DOHH2 (cell line): ENCODE data around the gene ALG5.

Source experiments
- H3F3A ChIP-seq: fragments of 200-600 bp; sonication (generic), shearing (Covaris generic); 2 replicates; pipeline ENCODE4 v1.6.0; 2016; ENCODE audit warnings: antibody characterized with exemption, mild to moderate bottlenecking; ENCODE audit not compliant: control insufficient read depth, insufficient read depth
- H3K27ac ChIP-seq: fragments of 200-600 bp; sonication (generic); 2 replicates; pipeline ENCODE4 v1.5.1; 2014; ENCODE audit warnings: low read depth, mild to moderate bottlenecking, low read length, moderate library complexity
- H3K27me3 ChIP-seq: fragments of 200-600 bp; sonication (generic); 2 replicates; pipeline ENCODE4 v1.6.1; 2014; ENCODE audit warnings: mild to moderate bottlenecking, low read length, mixed read lengths; ENCODE audit not compliant: control insufficient read depth
- H3K36me3 ChIP-seq: fragments of 200-600 bp; sonication (generic); 2 replicates; pipeline ENCODE4 v1.6.1; 2014; ENCODE audit warnings: mild to moderate bottlenecking, low read length, moderate library complexity, mixed read lengths; ENCODE audit not compliant: control insufficient read depth
- H3K4me1 ChIP-seq: fragments of 200-600 bp; sonication (generic); 2 replicates; pipeline ENCODE4 v1.6.1; 2014; ENCODE audit warnings: mild to moderate bottlenecking, low read length, mixed read lengths; ENCODE audit not compliant: control insufficient read depth
- H3K4me2 ChIP-seq: fragments of 200-600 bp; sonication (generic); 2 replicates; pipeline ENCODE4 v1.6.0; 2014; ENCODE audit warnings: mild to moderate bottlenecking, low read length, moderate library complexity
- H3K4me3 ChIP-seq: fragments of 200-600 bp; sonication (generic); 2 replicates; pipeline ENCODE4 v1.5.1; 2014; ENCODE audit warnings: mild to moderate bottlenecking, low read length, mixed read lengths
- H3K79me2 ChIP-seq: fragments of 200-600 bp; sonication (generic); 2 replicates; pipeline ENCODE4 v1.6.1; 2014; ENCODE audit warnings: mild to moderate bottlenecking, low read length, mixed read lengths; ENCODE audit not compliant: control insufficient read depth
- H3K9me2 ChIP-seq: fragments of 200-600 bp; sonication (generic); replicated peaks from 2 replicates; pipeline ENCODE4 v1.6.1; 2014; ENCODE audit warnings: mild to moderate bottlenecking, low read length, mixed read lengths; ENCODE audit not compliant: control insufficient read depth
- H3K9me3 ChIP-seq: fragments of 200-600 bp; sonication (generic); 2 replicates; pipeline ENCODE4 v1.6.1; 2014; ENCODE audit warnings: antibody characterized with exemption, low read length, mixed read lengths; ENCODE audit not compliant: control insufficient read depth, insufficient read depth
- H4K20me1 ChIP-seq: fragments of 200-600 bp; sonication (generic); 2 replicates; pipeline ENCODE4 v1.6.0; 2014; ENCODE audit warnings: low read depth, mild to moderate bottlenecking, antibody characterized with exemption, low read length, moderate library complexity; ENCODE audit not compliant: control insufficient read depth, insufficient read depth
- EZH2phosphoT487 ChIP-seq: fragments of 200-600 bp; sonication (generic); IDR thresholded peaks from 2 replicates; pipeline ENCODE4 v1.6.1; 2017; ENCODE audit warnings: borderline replicate concordance, mild to moderate bottlenecking, antibody characterized with exemption, low read length, moderate library complexity, mixed read lengths
- TF ChIP-seq, protein P1 (sequence below): fragments of 200-600 bp; sonication (generic); IDR thresholded peaks from one replicate; pipeline ENCODE4 v1.5.1; 2014; ENCODE audit warnings: antibody characterized with exemption, mild to moderate bottlenecking, low read depth, low read length; ENCODE audit not compliant: poor library complexity, severe bottlenecking

Gene ALG5

DNA sequence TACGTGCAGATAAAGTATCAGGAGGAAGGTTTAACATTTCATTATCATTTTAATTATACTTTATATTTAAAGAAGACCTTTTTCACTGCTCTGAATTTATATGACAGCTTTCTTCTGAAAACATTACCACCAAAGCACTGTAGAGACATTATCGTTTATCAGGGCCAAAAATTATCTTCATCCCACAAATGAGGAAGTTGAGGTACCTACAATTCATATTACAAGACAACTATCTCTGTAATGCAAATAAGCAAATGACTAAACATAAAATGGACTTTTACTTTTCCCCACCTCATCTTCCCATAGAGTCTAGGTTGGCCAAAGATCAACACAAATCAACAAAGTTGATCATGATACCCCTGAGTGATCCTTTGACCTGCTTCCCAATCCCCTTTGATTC, 48.2 kb downstream of the ALG5 start:
- Histone ChIP-seq H4K20me1 (no peaks in the 10 kb centered on the region), H3K79me2 (no peaks in the 10 kb centered on the region), H3K9me3 (no peaks in the 10 kb centered on the region), H3K4me3 (no peak overlapping the region), H3K36me3 (peaks cover 50% of the 10 kb centered on the region), H3K27ac (no peak overlapping the region), H3K4me1 (peaks cover 11% of the 10 kb centered on the region; the same call in 1 of the 2 replicates), H3F3A (no peaks in the 10 kb centered on the region), H3K4me2 (no peak overlapping the region), H3K27me3 (no peaks in the 10 kb centered on the region), H3K9me2 (no peaks in the 10 kb centered on the region)
- TF ChIP-seq, protein P1, sequence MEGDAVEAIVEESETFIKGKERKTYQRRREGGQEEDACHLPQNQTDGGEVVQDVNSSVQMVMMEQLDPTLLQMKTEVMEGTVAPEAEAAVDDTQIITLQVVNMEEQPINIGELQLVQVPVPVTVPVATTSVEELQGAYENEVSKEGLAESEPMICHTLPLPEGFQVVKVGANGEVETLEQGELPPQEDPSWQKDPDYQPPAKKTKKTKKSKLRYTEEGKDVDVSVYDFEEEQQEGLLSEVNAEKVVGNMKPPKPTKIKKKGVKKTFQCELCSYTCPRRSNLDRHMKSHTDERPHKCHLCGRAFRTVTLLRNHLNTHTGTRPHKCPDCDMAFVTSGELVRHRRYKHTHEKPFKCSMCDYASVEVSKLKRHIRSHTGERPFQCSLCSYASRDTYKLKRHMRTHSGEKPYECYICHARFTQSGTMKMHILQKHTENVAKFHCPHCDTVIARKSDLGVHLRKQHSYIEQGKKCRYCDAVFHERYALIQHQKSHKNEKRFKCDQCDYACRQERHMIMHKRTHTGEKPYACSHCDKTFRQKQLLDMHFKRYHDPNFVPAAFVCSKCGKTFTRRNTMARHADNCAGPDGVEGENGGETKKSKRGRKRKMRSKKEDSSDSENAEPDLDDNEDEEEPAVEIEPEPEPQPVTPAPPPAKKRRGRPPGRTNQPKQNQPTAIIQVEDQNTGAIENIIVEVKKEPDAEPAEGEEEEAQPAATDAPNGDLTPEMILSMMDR = no peak
- no peak for TF ChIP-seq EZH2phosphoT487

DNA sequence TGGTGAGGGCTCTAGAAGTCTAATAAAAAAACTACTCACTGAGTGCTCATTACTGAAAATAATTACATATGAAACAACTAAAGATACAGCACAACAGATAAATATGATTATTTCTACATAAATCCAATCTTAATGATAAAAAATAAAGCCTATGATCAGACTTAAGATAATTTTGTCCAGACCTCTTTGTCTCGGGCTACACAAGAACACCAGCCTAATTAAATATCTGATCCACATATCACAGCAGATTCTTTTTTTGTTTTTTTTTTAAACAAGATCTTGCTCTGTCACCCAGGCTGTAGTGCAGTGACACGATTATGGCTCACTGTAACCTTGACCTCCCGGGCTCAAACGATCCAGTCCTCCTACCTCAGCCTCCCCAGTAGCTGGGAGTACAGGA, 48.8 kb downstream of the ALG5 start:
- H3F3A ChIP-seq = no peaks in the 10 kb centered on the region
- no peak overlapping the region for H3K4me2 ChIP-seq
- H3K27ac ChIP-seq = no peak overlapping the region
- TF ChIP-seq, protein P1 = no peak
- TF ChIP-seq EZH2phosphoT487 = no peak
- H3K4me3 ChIP-seq = no peak overlapping the region
- peaks cover 46% of the 10 kb centered on the region for H3K36me3 ChIP-seq
- no peaks in the 10 kb centered on the region for H3K9me2 ChIP-seq
- H3K4me1 ChIP-seq = peaks cover 11% of the 10 kb centered on the region; the same call in 1 of the 2 replicates
- no peaks in the 10 kb centered on the region for H4K20me1 ChIP-seq
- H3K9me3 ChIP-seq = no peaks in the 10 kb centered on the region
- no peaks in the 10 kb centered on the region for H3K79me2 ChIP-seq
- H3K27me3 ChIP-seq = no peaks in the 10 kb centered on the region

DNA sequence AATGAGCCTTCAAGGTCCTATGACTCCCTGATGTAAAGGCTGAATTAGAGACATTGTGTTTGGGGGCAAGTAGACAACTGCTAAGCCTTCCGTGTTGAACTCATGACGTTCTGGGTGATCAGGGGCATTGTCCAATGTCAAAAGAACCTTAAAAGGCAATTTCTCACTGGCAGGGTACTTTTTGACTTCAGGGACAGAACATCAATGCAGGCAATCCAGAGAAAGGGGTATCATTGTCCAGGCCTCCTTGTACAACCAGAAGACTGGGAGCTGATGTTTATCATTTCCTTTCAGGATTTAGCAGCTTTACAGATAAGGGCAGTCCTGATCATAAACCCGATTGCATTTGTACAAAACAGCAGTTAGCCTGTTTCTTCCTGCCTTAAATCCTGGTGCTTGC, 54.1 kb downstream of the ALG5 start:
- no peaks in the 10 kb centered on the region for H3K79me2 ChIP-seq
- H3K4me2 ChIP-seq = no peak overlapping the region
- H3K27ac ChIP-seq = no peak overlapping the region
- peaks cover 11% of the 10 kb centered on the region for H3K36me3 ChIP-seq
- H3F3A ChIP-seq = no peaks in the 10 kb centered on the region
- H3K4me1 ChIP-seq = no peaks in the 10 kb centered on the region
- no peaks in the 10 kb centered on the region for H3K9me3 ChIP-seq
- no peaks in the 10 kb centered on the region for H3K27me3 ChIP-seq
- no peak for TF ChIP-seq EZH2phosphoT487
- TF ChIP-seq, protein P1 = no peak
- no peak overlapping the region for H3K4me3 ChIP-seq
- H4K20me1 ChIP-seq = no peaks in the 10 kb centered on the region
- H3K9me2 ChIP-seq = no peaks in the 10 kb centered on the region
